ENCODE measurements around the gene C12orf43.

DNA sequence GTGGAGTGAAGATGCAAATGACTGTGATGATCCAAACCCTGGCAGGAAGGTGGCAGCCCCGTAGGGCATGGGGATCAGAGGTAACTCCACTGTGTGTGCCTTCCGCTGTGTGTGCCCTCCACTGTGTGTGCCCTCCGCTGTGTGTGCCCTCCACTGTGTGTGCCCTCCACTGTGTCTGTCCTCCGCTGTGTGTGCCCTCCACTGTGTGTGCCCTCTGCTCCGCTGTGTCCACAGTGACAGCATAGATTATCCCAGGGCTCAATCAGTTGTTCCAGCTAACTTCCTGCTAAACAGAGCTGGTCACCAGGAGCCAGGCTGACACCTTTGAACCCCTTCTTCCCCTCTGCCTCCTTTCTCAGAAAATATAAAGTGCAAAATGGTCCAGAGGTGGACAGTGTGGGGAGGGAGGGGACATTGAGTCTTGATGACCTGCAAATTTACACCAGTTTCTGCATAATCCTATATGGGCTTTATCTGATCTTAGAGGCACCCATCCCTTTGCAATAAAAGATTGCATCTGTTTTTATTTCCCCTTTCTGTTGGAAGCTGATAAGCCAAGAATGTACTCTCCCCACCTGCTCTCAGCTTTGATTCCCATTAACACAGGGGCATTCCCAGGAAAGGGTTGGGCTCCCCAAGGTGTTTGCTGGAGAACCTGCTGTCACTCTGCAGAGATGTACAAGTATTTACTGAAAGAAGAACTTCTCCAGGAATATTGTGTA, 59.5 kb downstream of the C12orf43 start:
- TF ChIP-seq, protein P1, sequence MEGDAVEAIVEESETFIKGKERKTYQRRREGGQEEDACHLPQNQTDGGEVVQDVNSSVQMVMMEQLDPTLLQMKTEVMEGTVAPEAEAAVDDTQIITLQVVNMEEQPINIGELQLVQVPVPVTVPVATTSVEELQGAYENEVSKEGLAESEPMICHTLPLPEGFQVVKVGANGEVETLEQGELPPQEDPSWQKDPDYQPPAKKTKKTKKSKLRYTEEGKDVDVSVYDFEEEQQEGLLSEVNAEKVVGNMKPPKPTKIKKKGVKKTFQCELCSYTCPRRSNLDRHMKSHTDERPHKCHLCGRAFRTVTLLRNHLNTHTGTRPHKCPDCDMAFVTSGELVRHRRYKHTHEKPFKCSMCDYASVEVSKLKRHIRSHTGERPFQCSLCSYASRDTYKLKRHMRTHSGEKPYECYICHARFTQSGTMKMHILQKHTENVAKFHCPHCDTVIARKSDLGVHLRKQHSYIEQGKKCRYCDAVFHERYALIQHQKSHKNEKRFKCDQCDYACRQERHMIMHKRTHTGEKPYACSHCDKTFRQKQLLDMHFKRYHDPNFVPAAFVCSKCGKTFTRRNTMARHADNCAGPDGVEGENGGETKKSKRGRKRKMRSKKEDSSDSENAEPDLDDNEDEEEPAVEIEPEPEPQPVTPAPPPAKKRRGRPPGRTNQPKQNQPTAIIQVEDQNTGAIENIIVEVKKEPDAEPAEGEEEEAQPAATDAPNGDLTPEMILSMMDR (IDR thresholded peaks at IDR 0.05): no peak
- TF ChIP-seq EZH2 (IDR thresholded peaks at IDR 0.05): no peak
